Lower leg skin (tissue), 4 donors: Measurements from ENCODE around the gene CEP170. TPM values are rescaled to one million over a fixed set of nuclear protein-coding genes. Genes with fewer than 3 reads are reported as not detected.
A peak's percentile ranks its signal among the peaks of the same experiment; 100 is the strongest.

Experiments used
- DNase-seq, 2 donors: peaks; one replicate each; pipeline ENCODE4 v3.0.0-alpha.2; 2019; ENCODE audit warnings: low spot score in 2 of 2
- H3K4me3 ChIP-seq: fragments of 200-600 bp; sonication (generic); 2 replicates; pipeline ENCODE4 v1.5.1; 2017; ENCODE audit warnings: mild to moderate bottlenecking, low read depth; ENCODE audit not compliant: poor library complexity, severe bottlenecking
- POLR2A ChIP-seq, 2 donors: fragments of 450-650 bp; IDR thresholded peaks; one replicate each; pipeline ENCODE4 v1.6.1; 2016 to 2017; ENCODE audit warnings: antibody characterized with exemption in 2 of 2, mild to moderate bottlenecking in 1 of 2, moderate library complexity in 1 of 2
- WGBS, 2 donors: methylation state at CpG; one replicate each; pipeline ENCODE4 v1.1.5; 2018; 5-methylcytosine and 5-hydroxymethylcytosine counted together
- intact Hi-C: fragments of 100-400 bp; cut with DNase I; formaldehyde crosslinking; loops from one replicate; pipeline ENCODE4 v1.15.0; 2023; ENCODE audit warnings: low total_unique reads
- total RNA-seq, 4 donors: library from RNA; depleted of rRNA; stranded (reverse); fragments of >200 nt; gene quantifications; one replicate each; pipeline ENCODE4 v1.1.0, GENCODE V29; 2016
- TF ChIP-seq, protein P1 (sequence below), 3 donors: fragments of 450-650 bp; IDR thresholded peaks; one replicate each; pipeline ENCODE4 v1.5.1; 2016; ENCODE audit warnings: antibody characterized with exemption in 3 of 3, mild to moderate bottlenecking in 3 of 3, moderate library complexity in 2 of 3

Gene CEP170
- total RNA-seq, 4 donors from 2014 or later = 18.6 to 27.8 (median 22.8) TPM

DNA sequence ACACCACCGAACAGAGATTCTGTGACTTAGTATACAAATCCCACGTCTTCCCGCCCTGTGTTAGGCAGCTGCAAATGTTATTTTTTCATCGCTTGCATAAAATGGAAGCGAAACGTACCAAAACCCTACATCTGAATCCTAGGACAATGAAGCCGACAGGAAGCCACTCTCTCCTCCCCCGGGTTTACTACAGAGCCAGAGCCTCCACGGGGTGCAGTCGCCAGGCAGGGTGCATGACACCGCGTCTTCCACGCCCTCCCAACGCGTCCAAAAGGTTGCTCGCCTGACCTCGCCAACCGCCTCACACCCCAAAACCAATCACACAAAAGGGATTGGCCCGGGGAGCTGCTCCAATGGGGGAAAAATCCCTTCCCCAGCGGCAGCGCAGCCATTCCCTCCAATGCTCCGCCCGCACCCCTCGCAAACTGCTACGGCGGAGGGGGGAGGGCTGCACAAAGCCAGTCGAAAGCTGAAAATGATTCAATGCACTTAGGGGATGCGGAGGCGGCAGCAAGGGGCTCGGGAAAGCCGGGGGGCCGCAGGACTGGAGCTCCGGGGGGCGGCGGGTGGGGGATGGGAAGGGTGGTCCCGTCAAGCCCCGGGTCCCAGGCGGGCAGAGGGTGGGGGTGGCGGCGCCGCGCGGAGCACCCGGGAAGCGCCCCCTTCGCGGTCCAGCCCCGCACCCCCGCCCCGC is 701 bp downstream of the CEP170 start:
- WGBS, 2 donors = 0 to 2% methylated on average over 28 to 40 of the region's 50 CpGs
- peak; percentile 48 to 89 for DNase-seq
- intact Hi-C loops = no loop called here
- H3K4me3 ChIP-seq = peak overlapping the region; percentile 78
- TF ChIP-seq POLR2A (IDR thresholded peaks at IDR 0.05) = no peak
- TF ChIP-seq, protein P1, sequence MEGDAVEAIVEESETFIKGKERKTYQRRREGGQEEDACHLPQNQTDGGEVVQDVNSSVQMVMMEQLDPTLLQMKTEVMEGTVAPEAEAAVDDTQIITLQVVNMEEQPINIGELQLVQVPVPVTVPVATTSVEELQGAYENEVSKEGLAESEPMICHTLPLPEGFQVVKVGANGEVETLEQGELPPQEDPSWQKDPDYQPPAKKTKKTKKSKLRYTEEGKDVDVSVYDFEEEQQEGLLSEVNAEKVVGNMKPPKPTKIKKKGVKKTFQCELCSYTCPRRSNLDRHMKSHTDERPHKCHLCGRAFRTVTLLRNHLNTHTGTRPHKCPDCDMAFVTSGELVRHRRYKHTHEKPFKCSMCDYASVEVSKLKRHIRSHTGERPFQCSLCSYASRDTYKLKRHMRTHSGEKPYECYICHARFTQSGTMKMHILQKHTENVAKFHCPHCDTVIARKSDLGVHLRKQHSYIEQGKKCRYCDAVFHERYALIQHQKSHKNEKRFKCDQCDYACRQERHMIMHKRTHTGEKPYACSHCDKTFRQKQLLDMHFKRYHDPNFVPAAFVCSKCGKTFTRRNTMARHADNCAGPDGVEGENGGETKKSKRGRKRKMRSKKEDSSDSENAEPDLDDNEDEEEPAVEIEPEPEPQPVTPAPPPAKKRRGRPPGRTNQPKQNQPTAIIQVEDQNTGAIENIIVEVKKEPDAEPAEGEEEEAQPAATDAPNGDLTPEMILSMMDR (IDR thresholded peaks at IDR 0.05) = no peak

DNA sequence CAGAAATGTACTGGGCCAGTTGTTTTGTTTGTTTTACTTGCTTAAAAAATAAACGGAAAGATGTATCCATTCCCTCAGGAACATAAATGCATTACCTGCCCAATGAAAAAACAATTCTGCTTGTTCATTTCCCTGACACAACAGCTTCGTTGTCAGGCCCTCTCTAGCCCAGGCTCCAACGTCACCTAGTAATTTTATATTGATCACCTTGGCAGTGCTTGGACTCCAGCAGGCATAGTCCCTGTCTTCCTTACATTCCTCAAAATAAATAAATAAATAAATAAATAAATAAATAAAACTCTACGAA is 1.2 kb downstream of the CEP170 start:
- intact Hi-C loops = no loop called here
- no peak for DNase-seq
- TF ChIP-seq, protein P1 (IDR thresholded peaks at IDR 0.05) = no peak
- TF ChIP-seq POLR2A (IDR thresholded peaks at IDR 0.05) = no peak
- H3K4me3 ChIP-seq = no peak overlapping the region
- 0 to 1% methylated on average over 4 of the region's 4 CpGs for WGBS, 2 donors

DNA sequence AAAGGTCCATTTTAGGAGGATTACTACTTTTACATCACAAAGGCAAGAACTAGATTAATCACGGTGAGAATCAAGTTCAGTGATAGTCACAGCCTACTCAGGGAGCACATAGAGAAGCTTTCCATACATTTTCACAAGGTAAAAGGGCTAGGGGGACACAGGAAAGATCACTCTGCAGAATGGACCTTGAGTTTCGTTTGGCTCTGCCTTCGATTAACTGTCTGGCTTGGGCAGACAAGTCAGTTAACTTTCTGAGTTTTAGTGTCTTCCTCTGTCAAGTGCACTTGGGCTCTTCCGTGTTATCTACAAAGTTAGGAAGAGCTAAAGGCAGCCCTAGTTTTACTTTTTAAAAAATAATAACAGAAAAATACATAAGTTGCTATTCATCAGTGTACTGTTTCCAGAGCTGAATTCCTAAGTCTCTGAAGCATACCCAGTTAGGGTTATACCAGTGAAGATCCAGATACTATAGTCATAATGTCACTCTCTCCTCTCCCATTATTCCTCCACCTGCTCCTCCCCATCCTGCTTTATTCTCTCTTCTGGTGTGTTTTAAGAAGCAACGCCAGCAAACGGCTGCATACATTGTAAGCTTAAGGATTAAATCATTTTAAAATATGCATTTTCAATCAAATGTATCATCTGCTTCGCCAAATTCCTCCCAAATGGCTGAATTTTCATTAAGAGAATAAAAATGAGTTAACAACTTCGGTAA is 1.7 kb downstream of the CEP170 start:
- intact Hi-C loops = no loop called here
- 7% methylated on average over 8 of the region's 8 CpGs for whole genome bisulfite sequencing, 2 donors
- TF ChIP-seq, protein P1 (IDR thresholded peaks at IDR 0.05) = no peak
- TF ChIP-seq POLR2A (IDR thresholded peaks at IDR 0.05) = no peak
- H3K4me3 ChIP-seq = no peak overlapping the region
- no peak for DNase-seq

DNA sequence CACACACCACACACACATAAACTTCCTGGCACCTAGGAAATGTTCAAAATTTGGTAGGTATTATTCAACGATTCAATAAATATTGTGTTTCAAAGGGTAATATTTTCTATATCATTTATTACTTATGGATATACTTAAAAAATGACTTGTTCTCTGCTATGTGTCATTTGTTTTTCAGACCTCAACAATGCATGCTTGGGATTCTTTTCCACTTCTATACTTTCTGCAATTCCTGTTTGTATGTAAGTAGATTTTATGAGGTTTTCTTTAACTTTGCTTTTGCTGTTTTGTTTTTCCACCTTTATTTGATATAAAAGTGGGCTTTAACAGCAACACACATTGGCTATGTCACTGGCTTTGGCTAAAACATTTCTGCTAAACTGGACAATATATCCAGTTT is 3.5 kb downstream of the CEP170 start:
- no peak overlapping the region for H3K4me3 ChIP-seq
- TF ChIP-seq, protein P1 (IDR thresholded peaks at IDR 0.05) = no peak
- TF ChIP-seq POLR2A (IDR thresholded peaks at IDR 0.05) = no peak
- intact Hi-C loops = no loop called here
- DNase-seq = no peak
- WGBS, 2 donors = 85 to 87% methylated on average over 1 of the region's 1 CpG

DNA sequence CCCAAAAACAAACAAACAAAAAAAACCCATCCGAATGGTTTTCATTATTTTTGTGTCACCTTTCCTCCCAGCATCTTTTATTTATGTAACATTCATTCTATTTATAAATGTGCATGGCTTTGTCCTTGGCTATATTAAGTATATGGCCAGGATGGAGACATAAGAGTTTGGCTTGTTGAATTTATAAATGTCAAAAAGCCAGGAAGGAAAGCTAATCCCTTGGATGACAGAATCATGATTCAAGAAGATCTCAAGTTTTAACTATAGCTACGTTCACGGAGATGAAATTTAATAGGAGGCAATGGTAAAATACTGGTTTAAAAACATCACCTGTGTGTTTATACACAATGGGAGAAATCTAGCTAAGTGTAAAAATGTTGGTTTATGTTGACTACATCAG is 5.0 kb downstream of the CEP170 start:
- WGBS, 2 donors = 86 to 90% methylated on average over 3 of the region's 3 CpGs
- no peak overlapping the region for H3K4me3 ChIP-seq
- DNase-seq = no peak
- no peak for TF ChIP-seq POLR2A (IDR thresholded peaks at IDR 0.05)
- TF ChIP-seq, protein P1 (IDR thresholded peaks at IDR 0.05) = no peak
- intact Hi-C loops = no loop called here
